ENCODE data around the gene CIDEA.

DNA sequence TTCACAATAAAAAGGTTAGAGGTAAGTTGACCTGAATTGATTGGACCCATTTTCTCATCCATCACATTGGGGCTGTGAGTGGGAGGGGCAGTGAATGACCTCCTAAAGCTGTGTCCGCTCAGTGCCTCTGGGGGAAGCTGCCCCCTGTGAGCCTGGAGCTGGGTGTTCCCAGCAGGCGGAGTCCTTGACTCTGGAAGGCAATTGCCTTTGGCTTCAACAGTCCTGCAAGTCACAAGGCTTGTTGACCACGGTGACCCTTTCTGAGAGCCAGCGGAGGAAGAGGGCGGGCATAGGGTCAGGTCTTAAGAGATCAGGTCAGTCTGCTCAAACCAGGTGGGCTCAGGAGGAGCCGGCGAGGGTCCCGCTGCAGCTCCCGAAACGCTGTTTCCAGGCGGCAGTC, 1.1 kb upstream of the CIDEA start:
- TF ChIP-seq, protein P1, sequence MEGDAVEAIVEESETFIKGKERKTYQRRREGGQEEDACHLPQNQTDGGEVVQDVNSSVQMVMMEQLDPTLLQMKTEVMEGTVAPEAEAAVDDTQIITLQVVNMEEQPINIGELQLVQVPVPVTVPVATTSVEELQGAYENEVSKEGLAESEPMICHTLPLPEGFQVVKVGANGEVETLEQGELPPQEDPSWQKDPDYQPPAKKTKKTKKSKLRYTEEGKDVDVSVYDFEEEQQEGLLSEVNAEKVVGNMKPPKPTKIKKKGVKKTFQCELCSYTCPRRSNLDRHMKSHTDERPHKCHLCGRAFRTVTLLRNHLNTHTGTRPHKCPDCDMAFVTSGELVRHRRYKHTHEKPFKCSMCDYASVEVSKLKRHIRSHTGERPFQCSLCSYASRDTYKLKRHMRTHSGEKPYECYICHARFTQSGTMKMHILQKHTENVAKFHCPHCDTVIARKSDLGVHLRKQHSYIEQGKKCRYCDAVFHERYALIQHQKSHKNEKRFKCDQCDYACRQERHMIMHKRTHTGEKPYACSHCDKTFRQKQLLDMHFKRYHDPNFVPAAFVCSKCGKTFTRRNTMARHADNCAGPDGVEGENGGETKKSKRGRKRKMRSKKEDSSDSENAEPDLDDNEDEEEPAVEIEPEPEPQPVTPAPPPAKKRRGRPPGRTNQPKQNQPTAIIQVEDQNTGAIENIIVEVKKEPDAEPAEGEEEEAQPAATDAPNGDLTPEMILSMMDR (IDR thresholded peaks at IDR 0.05): no peak
- no peak for TF ChIP-seq FOXK1 (CRISPR knock-in tag; IDR thresholded peaks at IDR 0.05)
- TF ChIP-seq, protein P2, sequence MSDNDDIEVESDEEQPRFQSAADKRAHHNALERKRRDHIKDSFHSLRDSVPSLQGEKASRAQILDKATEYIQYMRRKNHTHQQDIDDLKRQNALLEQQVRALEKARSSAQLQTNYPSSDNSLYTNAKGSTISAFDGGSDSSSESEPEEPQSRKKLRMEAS (CRISPR knock-in tag; IDR thresholded peaks at IDR 0.05): no peak
- no peak for TF ChIP-seq FOXJ3 (CRISPR knock-in tag; IDR thresholded peaks at IDR 0.05; ENCODE audit: borderline replicate concordance)
- TF ChIP-seq TEAD4 (CRISPR knock-in tag; IDR thresholded peaks at IDR 0.05): no peak
- TF ChIP-seq TP53 (CRISPR knock-in tag; IDR thresholded peaks at IDR 0.05): no peak
- TF ChIP-seq CREM (CRISPR knock-in tag; IDR thresholded peaks at IDR 0.05): no peak
- TF ChIP-seq, protein P3, sequence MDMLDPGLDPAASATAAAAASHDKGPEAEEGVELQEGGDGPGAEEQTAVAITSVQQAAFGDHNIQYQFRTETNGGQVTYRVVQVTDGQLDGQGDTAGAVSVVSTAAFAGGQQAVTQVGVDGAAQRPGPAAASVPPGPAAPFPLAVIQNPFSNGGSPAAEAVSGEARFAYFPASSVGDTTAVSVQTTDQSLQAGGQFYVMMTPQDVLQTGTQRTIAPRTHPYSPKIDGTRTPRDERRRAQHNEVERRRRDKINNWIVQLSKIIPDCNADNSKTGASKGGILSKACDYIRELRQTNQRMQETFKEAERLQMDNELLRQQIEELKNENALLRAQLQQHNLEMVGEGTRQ (CRISPR knock-in tag; IDR thresholded peaks at IDR 0.05): no peak
- TF ChIP-seq PRRX2 (CRISPR knock-in tag; IDR thresholded peaks at IDR 0.05): no peak
- TF ChIP-seq, protein P4, sequence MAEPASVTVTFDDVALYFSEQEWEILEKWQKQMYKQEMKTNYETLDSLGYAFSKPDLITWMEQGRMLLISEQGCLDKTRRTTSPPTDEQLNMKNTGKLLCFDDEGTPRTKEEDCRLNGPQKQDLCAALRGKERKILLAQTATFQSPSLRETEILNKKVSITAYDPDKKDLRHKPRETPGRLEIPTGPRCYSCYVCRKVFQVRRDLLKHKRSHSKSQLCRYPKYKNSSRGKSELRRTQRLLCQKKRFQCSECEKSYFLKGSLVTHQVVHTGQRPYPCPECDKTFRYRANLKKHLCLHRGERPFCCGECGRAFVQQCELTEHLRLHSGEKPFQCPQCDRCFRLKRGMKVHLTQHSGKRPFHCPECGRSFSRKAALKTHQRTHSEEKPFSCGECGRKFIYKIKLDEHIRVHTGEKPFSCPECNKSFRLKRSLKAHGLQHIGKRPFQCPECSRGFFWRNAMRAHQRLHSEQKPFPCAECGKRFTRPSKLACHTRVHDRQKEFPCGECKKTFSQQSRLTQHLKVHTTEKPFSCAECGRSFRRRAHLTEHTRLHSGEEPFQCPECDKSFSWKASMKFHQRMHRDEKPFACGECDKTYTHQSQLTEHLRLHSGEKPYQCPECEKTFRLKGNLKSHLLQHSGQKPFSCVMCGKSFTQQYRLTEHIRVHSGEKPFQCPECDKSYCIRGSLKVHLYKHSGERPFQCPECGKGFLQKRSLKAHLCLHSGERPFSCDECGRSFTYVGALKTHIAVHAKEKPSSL (CRISPR knock-in tag; conservative IDR thresholded peaks at IDR 0.05): no peak
- TF ChIP-seq SP1 (CRISPR knock-in tag; conservative IDR thresholded peaks at IDR 0.05): no peak
- TF ChIP-seq, protein P5, sequence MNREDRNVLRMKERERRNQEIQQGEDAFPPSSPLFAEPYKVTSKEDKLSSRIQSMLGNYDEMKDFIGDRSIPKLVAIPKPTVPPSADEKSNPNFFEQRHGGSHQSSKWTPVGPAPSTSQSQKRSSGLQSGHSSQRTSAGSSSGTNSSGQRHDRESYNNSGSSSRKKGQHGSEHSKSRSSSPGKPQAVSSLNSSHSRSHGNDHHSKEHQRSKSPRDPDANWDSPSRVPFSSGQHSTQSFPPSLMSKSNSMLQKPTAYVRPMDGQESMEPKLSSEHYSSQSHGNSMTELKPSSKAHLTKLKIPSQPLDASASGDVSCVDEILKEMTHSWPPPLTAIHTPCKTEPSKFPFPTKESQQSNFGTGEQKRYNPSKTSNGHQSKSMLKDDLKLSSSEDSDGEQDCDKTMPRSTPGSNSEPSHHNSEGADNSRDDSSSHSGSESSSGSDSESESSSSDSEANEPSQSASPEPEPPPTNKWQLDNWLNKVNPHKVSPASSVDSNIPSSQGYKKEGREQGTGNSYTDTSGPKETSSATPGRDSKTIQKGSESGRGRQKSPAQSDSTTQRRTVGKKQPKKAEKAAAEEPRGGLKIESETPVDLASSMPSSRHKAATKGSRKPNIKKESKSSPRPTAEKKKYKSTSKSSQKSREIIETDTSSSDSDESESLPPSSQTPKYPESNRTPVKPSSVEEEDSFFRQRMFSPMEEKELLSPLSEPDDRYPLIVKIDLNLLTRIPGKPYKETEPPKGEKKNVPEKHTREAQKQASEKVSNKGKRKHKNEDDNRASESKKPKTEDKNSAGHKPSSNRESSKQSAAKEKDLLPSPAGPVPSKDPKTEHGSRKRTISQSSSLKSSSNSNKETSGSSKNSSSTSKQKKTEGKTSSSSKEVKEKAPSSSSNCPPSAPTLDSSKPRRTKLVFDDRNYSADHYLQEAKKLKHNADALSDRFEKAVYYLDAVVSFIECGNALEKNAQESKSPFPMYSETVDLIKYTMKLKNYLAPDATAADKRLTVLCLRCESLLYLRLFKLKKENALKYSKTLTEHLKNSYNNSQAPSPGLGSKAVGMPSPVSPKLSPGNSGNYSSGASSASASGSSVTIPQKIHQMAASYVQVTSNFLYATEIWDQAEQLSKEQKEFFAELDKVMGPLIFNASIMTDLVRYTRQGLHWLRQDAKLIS (CRISPR knock-in tag; IDR thresholded peaks at IDR 0.05; ENCODE audit: borderline replicate concordance): no peak
- TF ChIP-seq NR3C1 (CRISPR knock-in tag; conservative IDR thresholded peaks at IDR 0.05; ENCODE audit: low read depth): no peak
- TF ChIP-seq, protein P6, sequence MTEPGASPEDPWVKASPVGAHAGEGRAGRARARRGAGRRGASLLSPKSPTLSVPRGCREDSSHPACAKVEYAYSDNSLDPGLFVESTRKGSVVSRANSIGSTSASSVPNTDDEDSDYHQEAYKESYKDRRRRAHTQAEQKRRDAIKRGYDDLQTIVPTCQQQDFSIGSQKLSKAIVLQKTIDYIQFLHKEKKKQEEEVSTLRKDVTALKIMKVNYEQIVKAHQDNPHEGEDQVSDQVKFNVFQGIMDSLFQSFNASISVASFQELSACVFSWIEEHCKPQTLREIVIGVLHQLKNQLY (CRISPR knock-in tag; IDR thresholded peaks at IDR 0.05): no peak
